Activated naive CD8-positive, alpha-beta T cell treated with anti-CD3 and anti-CD28 coated beads, Interleukin-2, amount 10 ng/mL, durations not matched to agents 7 days and 5 days (primary cell): ENCODE data around the gene APH1B. TPM values are rescaled to one million over a fixed set of nuclear protein-coding genes. Genes with fewer than 3 reads are reported as not detected.

ENCODE experiments used
- ATAC-seq: fragments of 150-1000 bp; cut with Tn5 transposase; one replicate; pipeline ENCODE4 v1.10.0; 2021; ENCODE audit warnings: low read depth, moderate library complexity
- POLR2A ChIA-PET: fragments of 350-600 bp; sonication (Branson Sonifier 250); formaldehyde crosslinking; loops from one replicate; lab custom pipeline; 2021; ENCODE audit warnings: antibody characterized with exemption; lab: Charles Lee
- DNase-seq: peaks from one replicate; pipeline ENCODE4 v3.0.0; 2021
- H3K27ac Mint-ChIP-seq: one replicate; pipeline ENCODE4 v1.8.0; 2022; ENCODE audit warnings: mild to moderate bottlenecking, mixed read lengths
- H3K27me3 Mint-ChIP-seq: one replicate; pipeline ENCODE4 v1.8.0; 2022; ENCODE audit warnings: mild to moderate bottlenecking, moderate library complexity, mixed read lengths
- H3K36me3 Mint-ChIP-seq: one replicate; pipeline ENCODE4 v1.8.0; 2021; ENCODE audit warnings: mild to moderate bottlenecking, mixed read lengths
- H3K4me1 Mint-ChIP-seq: one replicate; pipeline ENCODE4 v1.8.0; 2021; ENCODE audit warnings: mixed read lengths
- H3K4me3 Mint-ChIP-seq: one replicate; pipeline ENCODE4 v1.8.0; 2022; ENCODE audit warnings: mild to moderate bottlenecking, moderate library complexity, mixed read lengths
- H3K9me3 Mint-ChIP-seq: one replicate; pipeline ENCODE4 v1.8.0; 2021; ENCODE audit warnings: mixed read lengths
- total RNA-seq, 2 experiments: library from RNA; stranded (reverse); gene quantifications; one replicate each; pipeline ENCODE4 v1.2.3, GENCODE V29; 2021

The APH1B gene
- total RNA-seq, 2 experiments from 2014 or later, result 17.9 to 19.1 TPM

DNA sequence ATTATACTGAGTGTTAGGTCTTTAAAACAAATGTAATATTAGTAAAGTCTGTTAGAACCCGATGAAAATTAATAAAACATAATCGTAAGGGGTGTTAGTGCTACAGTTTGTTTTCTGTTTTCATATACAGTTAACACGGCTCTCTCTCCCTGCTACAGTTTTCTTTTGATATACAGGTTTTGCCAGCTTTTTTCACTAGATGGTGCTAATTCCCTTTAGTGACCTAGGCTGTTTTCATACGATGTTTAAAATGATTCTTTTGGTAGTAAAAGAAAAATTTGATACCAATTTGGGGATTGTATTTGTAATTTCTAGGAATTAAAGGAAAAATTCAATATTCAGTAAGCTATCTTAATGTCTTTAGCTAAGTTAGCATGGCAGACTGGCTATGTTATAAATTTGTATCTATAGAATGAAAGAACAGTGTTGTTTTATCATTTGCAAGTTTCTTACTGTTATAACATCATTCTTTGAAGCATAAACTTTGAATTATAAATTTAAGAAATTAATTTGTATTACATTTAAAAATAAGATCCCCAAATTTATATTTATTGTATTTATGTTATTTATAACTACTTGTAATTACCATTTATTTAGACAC is 11.5 kb downstream of the APH1B start:
- Mint-ChIP-seq H3K9me3 (no peaks in the 10 kb centered on the region), H3K4me1 (peaks cover 4% of the 10 kb centered on the region), H3K27me3 (no peaks in the 10 kb centered on the region), H3K4me3 (no peak overlapping the region), H3K36me3 (peaks cover 3% of the 10 kb centered on the region), H3K27ac (no peak overlapping the region)
- ATAC-seq, result no peak
- DNase-seq, result no peak
- POLR2A ChIA-PET, result no interaction called here

DNA sequence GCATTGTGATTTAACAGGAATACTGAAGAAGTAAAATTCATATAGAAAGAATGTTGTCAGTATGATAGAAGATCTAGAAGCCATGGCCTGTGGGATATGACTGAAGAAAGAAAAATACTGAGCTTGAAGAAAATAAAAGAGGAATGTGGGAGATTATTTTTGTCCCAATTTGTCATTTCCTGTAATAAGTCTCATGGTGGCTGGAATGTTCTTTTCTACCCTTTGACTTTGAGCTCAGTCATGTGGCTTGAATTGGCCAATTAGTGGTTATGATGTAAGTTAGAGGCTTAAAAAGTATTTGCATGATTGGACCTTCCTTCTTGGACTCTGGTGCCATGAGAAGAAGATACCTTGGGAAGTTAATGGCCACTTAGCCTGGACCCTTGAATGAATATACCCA is 14.1 kb downstream of the APH1B start:
- ATAC-seq, result no peak
- Mint-ChIP-seq H3K27ac (no peak overlapping the region), H3K9me3 (no peaks in the 10 kb centered on the region), H3K4me1 (peaks cover 11% of the 10 kb centered on the region), H3K36me3 (peaks cover 3% of the 10 kb centered on the region), H3K4me3 (no peak overlapping the region), H3K27me3 (no peaks in the 10 kb centered on the region)
- POLR2A ChIA-PET, result no interaction called here
- no peak for DNase-seq

DNA sequence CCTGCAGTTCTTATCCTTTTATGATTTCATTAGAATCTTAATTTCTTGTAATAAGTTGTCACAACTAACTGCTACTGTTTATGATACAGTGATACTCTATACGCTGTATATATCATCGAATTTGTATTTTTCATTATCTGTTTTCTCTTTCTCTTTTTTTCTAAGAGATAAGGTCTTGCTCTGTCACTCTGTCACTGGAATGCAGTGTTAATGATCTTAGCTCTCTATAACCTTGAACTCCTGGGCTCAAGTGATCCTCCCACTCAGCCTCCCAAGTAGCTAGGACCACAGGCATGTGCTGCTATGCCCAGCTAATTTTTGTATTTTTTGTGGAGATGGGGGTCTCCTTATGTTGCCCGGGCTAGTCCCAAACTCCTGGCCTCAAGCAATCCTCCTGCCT is 14.8 kb downstream of the APH1B start:
- ATAC-seq, result no peak
- Mint-ChIP-seq H3K4me1 (peaks cover 14% of the 10 kb centered on the region), H3K36me3 (peaks cover 3% of the 10 kb centered on the region), H3K27me3 (no peaks in the 10 kb centered on the region), H3K9me3 (no peaks in the 10 kb centered on the region), H3K27ac (no peak overlapping the region), H3K4me3 (no peak overlapping the region)
- DNase-seq, result no peak
- POLR2A ChIA-PET, result no interaction called here

DNA sequence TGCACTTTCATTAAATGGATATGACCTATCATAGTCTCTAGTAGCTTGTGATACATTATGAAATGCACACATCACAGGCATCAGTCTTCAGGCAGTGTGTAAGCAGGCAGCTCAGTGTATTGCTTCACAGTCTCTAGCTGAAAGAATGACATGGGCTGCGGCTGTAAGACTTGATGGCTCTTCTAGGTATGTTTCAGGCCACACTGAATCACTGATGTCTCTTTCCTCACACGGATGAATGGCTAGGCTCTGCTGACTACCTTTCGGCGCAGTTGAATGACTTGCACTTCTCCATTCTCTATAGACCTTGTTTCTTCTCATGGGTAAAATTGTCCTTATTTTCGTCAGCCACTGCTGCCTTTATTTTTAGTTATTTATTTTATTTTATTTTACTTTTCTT is 15.4 kb downstream of the APH1B start:
- POLR2A ChIA-PET, result no interaction called here
- Mint-ChIP-seq H3K4me1 (peaks cover 16% of the 10 kb centered on the region), H3K27me3 (no peaks in the 10 kb centered on the region), H3K27ac (no peak overlapping the region), H3K9me3 (no peaks in the 10 kb centered on the region), H3K4me3 (no peak overlapping the region), H3K36me3 (peaks cover 3% of the 10 kb centered on the region)
- ATAC-seq, result no peak
- DNase-seq, result no peak

DNA sequence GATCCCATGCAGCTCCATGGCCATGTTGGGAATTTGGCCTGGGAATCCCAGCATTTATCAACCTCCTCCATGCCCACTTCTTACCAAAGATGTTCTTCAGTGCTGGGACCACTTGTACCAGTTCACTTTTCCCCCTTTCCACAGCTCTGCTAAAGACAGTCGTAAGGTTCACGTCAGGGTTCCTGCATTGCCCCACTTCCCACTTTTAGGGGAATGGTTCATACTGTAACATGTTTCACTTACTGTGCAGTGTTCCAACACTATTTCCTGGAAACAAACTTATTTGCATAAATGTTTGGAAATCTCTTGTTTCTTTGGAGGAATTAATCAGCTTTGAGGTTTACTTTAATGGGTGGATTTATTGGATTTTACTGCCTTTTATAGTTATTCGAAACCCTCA is 17.0 kb downstream of the APH1B start:
- peaks cover 3% of the 10 kb centered on the region for H3K36me3 Mint-ChIP-seq
- DNase-seq, result no peak
- ATAC-seq, result no peak
- H3K27me3 Mint-ChIP-seq, result no peaks in the 10 kb centered on the region
- peaks cover 11% of the 10 kb centered on the region for H3K4me1 Mint-ChIP-seq
- no peak overlapping the region for H3K4me3 Mint-ChIP-seq
- POLR2A ChIA-PET, result interaction anchor here (0.5 kb wide), 1 partner anchor 253 kb away, joined by 3 read pairs; no protein-coding TSS in a partner anchor
- no peaks in the 10 kb centered on the region for H3K9me3 Mint-ChIP-seq
- H3K27ac Mint-ChIP-seq, result no peak overlapping the region

DNA sequence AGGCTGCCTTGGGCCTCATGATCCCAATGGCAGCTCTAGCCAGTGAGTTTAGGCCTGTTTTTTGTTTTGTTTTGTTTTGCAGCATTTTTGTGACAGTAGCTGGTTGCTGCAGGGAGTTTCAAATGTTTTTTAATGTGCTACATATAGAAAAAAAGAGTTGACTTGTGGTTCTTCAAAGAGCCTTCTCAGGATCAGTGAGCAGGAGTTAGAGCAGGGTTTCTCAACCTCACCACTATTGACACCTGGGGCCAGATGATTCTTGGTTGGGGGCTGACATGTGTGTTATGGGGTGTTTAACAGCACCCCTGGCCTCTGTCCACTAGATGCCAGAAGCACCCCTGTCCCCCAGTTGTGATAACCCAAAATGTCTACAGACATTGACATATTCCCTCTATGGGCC is 17.9 kb downstream of the APH1B start:
- no peak for DNase-seq
- Mint-ChIP-seq H3K4me3 (no peak overlapping the region), H3K27ac (no peak overlapping the region), H3K9me3 (no peaks in the 10 kb centered on the region), H3K27me3 (no peaks in the 10 kb centered on the region), H3K4me1 (peaks cover 11% of the 10 kb centered on the region), H3K36me3 (peaks cover 3% of the 10 kb centered on the region)
- no peak for ATAC-seq
- POLR2A ChIA-PET, result no interaction called here

DNA sequence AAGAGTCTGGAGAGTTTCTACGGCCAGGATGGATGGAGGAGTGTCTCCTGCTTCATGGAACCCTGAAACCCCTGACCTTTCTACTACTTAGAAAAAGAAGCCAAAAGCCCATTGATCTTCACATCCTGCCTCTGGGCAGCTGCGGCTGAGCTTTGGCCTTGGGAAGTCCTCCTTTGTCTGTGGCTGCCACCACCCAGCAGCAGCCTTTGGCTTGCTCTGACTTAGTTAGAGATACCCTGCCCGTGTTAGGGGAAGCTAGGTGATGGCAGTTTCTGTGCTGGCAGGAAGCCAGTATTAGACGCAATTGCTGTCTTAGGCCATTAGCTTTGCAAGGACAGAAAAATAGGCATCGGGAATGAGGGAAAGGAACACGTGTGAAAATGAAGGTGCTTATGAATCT is 18.8 kb downstream of the APH1B start:
- Mint-ChIP-seq H3K4me3 (no peak overlapping the region), H3K36me3 (peaks cover 3% of the 10 kb centered on the region), H3K27me3 (no peaks in the 10 kb centered on the region), H3K9me3 (no peaks in the 10 kb centered on the region), H3K4me1 (peaks cover 11% of the 10 kb centered on the region), H3K27ac (no peak overlapping the region)
- DNase-seq, result no peak
- no peak for ATAC-seq
- POLR2A ChIA-PET, result interaction anchor here (0.7 kb wide), 1 partner anchor 106 kb away, joined by 3 read pairs; no protein-coding TSS in a partner anchor

DNA sequence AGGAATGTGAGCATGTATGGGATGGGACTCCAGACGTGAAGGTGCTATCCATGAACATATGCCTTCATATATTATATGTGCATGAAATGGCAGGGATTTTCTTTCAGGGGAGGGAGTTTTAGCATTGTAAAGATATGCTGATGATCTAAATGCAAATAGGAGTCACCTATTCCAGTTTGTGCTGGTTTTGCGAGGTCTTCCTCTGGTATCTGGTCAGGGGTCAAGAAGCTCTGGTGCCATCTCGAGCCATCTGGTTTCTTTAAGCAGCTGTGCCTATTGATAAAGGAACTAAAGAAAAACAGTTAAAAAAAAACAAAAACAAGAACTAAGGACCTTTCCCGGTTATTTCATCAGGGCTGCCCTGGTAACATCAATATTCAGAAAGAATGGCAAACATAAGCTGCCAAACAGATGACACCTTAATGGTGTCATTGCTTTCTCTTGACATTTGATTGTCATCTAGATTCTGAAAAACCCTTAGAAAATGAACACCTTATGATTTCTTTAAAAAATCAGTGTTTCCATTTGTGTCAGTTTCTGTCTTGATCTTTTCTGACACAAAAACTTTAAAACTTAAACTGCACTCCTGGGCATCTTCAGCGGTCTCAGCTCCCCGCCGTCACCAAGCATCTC is 22.7 kb downstream of the APH1B start:
- POLR2A ChIA-PET, result no interaction called here
- Mint-ChIP-seq H3K4me1 (peaks cover 11% of the 10 kb centered on the region), H3K4me3 (no peak overlapping the region), H3K36me3 (no peaks in the 10 kb centered on the region), H3K27ac (no peak overlapping the region), H3K9me3 (no peaks in the 10 kb centered on the region), H3K27me3 (no peaks in the 10 kb centered on the region)
- ATAC-seq (no peak), DNase-seq (no peak)

DNA sequence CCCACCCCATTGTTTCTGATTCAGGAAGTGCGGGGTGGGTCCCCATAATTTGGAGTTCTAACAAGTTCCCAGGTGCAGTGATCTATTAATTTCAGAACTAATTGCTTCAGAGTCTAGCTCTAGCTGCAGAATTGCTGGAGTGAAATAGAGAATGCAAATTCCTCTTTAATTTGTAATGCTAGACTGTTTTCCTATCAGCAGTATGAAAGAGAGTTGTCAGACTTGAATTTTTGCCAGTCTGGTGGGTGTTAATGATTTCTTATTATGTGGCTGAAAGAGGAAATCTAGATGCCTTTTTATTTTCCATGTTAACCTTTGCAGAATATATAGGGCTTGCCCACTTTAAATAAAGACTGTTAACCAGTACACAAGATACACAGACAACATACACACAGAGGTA is 23.7 kb downstream of the APH1B start:
- peaks cover 7% of the 10 kb centered on the region for H3K4me1 Mint-ChIP-seq
- no peaks in the 10 kb centered on the region for H3K27me3 Mint-ChIP-seq
- no peak overlapping the region for H3K27ac Mint-ChIP-seq
- H3K4me3 Mint-ChIP-seq, result no peak overlapping the region
- DNase-seq, result no peak
- no peaks in the 10 kb centered on the region for H3K9me3 Mint-ChIP-seq
- POLR2A ChIA-PET, result no interaction called here
- H3K36me3 Mint-ChIP-seq, result no peaks in the 10 kb centered on the region
- no peak for ATAC-seq

DNA sequence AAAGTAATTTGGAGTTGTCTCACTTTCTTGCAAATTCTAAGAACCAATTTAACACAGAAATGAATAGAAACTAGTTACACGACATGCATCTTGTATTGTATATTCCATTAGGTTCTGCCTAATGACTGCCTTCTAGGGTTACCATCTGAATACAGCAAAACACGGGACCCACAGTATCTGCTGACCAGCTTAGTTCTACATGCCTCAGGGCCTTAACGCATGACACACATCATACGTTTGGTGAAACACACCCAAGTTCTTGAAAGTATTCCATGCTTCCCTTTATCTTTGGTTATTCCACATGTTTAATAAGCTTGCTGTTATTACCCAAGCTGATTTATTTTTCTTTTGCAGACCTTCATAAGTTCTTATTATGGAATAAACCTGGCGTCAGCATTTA is 27.9 kb downstream of the APH1B start:
- Mint-ChIP-seq H3K4me1 (no peaks in the 10 kb centered on the region), H3K4me3 (no peak overlapping the region), H3K36me3 (no peaks in the 10 kb centered on the region), H3K27ac (no peak overlapping the region), H3K9me3 (no peaks in the 10 kb centered on the region), H3K27me3 (no peaks in the 10 kb centered on the region)
- DNase-seq, result no peak
- no peak for ATAC-seq
- POLR2A ChIA-PET, result no interaction called here

DNA sequence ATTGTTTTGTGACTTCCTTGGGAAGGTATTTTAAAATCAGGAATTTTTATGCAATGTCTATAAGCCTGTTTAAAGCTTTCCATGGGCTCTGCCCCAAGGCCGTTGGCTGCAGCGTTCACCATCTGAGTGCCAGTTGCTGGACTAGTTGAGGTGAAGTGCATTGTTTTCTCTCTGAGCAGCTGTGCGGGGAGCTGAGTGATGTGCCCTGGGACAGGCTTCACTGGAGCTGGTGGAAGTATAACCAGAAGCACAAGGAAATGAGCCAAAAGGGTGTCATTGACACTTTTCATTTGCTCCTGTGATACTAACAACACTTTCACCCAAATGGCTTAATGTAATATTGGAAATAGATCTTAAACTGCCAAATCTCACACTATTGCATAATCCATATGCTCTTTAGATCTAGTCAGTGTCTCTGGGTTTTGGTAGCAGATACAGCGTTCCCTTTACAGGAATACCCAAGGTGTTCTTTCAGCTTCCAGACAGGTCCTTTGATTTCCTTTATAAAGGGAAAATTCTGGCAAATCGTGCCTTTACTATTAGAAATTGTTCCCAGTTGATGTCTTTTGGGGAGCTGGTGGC is 29.2 kb downstream of the APH1B start:
- POLR2A ChIA-PET, result interaction anchor here (0.6 kb wide), 1 partner anchor 321 kb away, joined by 6 read pairs; no protein-coding TSS in a partner anchor
- ATAC-seq (no peak), DNase-seq (no peak)
- no peaks in the 10 kb centered on the region for H3K27me3 Mint-ChIP-seq
- no peaks in the 10 kb centered on the region for H3K4me1 Mint-ChIP-seq
- H3K9me3 Mint-ChIP-seq, result no peaks in the 10 kb centered on the region
- H3K36me3 Mint-ChIP-seq, result peaks cover 3% of the 10 kb centered on the region
- H3K4me3 Mint-ChIP-seq, result no peak overlapping the region
- no peak overlapping the region for H3K27ac Mint-ChIP-seq

DNA sequence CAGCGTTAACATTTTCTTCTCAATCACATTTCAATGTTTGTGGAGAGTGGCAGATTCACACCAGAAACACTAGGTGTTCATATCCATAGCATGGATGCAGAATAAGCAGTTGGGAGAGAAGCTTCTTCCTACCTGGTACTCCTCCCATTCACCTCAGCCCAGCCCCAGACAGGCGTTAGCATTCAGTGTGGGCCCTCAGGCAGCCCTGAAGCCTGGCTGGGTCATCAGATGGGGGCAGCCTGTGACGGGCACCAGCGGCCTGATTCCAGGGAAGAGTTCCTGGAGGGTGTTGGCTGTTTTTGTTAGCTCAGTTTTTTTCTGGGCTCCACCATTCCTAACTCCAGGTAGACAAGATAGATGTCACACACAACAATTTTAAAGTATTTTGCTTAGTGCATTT is 31.1 kb downstream of the APH1B start:
- no peak for DNase-seq
- no peaks in the 10 kb centered on the region for H3K4me1 Mint-ChIP-seq
- ATAC-seq, result no peak
- no peak overlapping the region for H3K27ac Mint-ChIP-seq
- H3K27me3 Mint-ChIP-seq, result no peaks in the 10 kb centered on the region
- no peaks in the 10 kb centered on the region for H3K9me3 Mint-ChIP-seq
- peaks cover 3% of the 10 kb centered on the region for H3K36me3 Mint-ChIP-seq
- no peak overlapping the region for H3K4me3 Mint-ChIP-seq
- POLR2A ChIA-PET, result no interaction called here

DNA sequence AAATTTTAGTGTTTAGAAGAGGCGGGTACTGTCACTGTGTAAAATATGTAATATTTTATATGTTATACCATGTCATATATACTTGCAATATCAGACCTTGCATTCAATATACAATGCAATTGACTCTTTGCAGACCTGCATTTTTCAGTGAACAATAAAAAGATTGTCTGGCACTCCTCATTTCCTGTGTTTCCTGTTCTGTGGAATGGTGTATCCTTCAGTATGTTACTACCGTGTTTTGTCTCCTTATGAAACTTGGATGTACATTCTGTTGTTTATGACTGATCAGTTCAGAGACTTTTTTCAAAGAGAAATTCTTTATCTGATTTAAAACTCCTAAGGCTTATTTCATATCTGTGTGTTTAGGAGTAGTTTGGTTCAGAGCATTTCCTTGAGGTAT is 31.5 kb downstream of the APH1B start:
- POLR2A ChIA-PET, result no interaction called here
- H3K4me3 Mint-ChIP-seq, result no peak overlapping the region
- no peak for DNase-seq
- H3K27ac Mint-ChIP-seq, result no peak overlapping the region
- peaks cover 3% of the 10 kb centered on the region for H3K36me3 Mint-ChIP-seq
- no peaks in the 10 kb centered on the region for H3K27me3 Mint-ChIP-seq
- no peaks in the 10 kb centered on the region for H3K4me1 Mint-ChIP-seq
- ATAC-seq, result no peak
- H3K9me3 Mint-ChIP-seq, result no peaks in the 10 kb centered on the region

DNA sequence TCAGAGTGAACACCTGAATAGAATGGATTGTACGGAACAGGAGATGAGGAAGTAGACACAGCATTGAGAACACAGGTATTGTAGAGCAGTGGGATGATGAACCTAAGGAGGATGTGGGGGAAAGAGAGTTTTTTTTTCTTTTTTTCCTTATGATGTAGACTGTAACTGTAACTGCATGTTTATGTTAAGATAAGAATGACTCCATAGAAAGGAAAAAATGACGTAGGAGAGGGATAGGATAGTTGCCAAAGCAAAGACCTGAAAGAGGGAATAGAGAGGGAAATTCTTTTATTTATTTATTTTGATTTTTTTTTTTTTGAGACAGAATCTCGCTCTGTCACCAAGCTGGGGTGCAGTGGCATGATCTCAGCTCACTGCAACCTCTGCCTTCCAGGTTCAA is 33.2 kb downstream of the APH1B start:
- Mint-ChIP-seq H3K36me3 (peaks cover 3% of the 10 kb centered on the region), H3K27me3 (peaks cover 3% of the 10 kb centered on the region), H3K27ac (no peak overlapping the region), H3K4me1 (no peaks in the 10 kb centered on the region), H3K9me3 (no peaks in the 10 kb centered on the region), H3K4me3 (no peak overlapping the region)
- POLR2A ChIA-PET, result no interaction called here
- ATAC-seq (no peak), DNase-seq (no peak)
